Hepatocyte (in vitro differentiated cells): Measurements from ENCODE around the gene MOB4. TPM values are rescaled to one million over a fixed set of nuclear protein-coding genes. Genes with fewer than 3 reads are reported as not detected.
A peak's percentile ranks its signal among the peaks of the same experiment; 100 is the strongest.

ENCODE experiments used
- DNase-seq: peaks from one replicate; pipeline ENCODE4 v3.0.0-alpha.2; 2016; ENCODE audit warnings: low spot score
- H2AFZ ChIP-seq: fragments of 200-600 bp; sonication (generic); 2 replicates; pipeline ENCODE4 v1.6.0; 2016; ENCODE audit warnings: antibody characterized with exemption, mild to moderate bottlenecking
- H3K27ac ChIP-seq: fragments of 200-600 bp; sonication (generic); 2 replicates; pipeline ENCODE4 v1.5.1; 2016; ENCODE audit warnings: mild to moderate bottlenecking
- H3K27me3 ChIP-seq: fragments of 200-600 bp; sonication (generic); 2 replicates; pipeline ENCODE4 v1.6.1; 2016
- H3K36me3 ChIP-seq: fragments of 200-600 bp; sonication (generic); replicated peaks from 2 replicates; pipeline ENCODE4 v1.5.1; 2016; ENCODE audit warnings: low read depth; ENCODE audit not compliant: insufficient read depth
- H3K4me1 ChIP-seq: fragments of 200-600 bp; sonication (generic); 2 replicates; pipeline ENCODE4 v1.5.1; 2016; ENCODE audit warnings: mild to moderate bottlenecking, moderate library complexity; ENCODE audit not compliant: insufficient read depth
- H3K4me2 ChIP-seq: fragments of 200-600 bp; sonication (generic); 2 replicates; pipeline ENCODE4 v1.6.0; 2016
- H3K4me3 ChIP-seq: fragments of 200-600 bp; sonication (generic); 2 replicates; pipeline ENCODE4 v1.5.1; 2016; ENCODE audit warnings: mild to moderate bottlenecking
- H3K79me2 ChIP-seq: fragments of 200-600 bp; sonication (generic); 2 replicates; pipeline ENCODE4 v1.6.0; 2017; ENCODE audit warnings: mild to moderate bottlenecking
- H3K9me2 ChIP-seq: fragments of 200-600 bp; sonication (generic); replicated peaks from 2 replicates; pipeline ENCODE4 v1.6.0; 2017; ENCODE audit warnings: mild to moderate bottlenecking; ENCODE audit not compliant: insufficient read depth
- H3K9me3 ChIP-seq: fragments of 200-600 bp; sonication (generic); 2 replicates; pipeline ENCODE4 v1.5.1; 2016; ENCODE audit warnings: low read depth, mild to moderate bottlenecking
- H4K20me1 ChIP-seq: fragments of 200-600 bp; sonication (generic); 2 replicates; pipeline ENCODE4 v1.6.0; 2016; ENCODE audit warnings: mild to moderate bottlenecking; ENCODE audit not compliant: insufficient read depth, poor library complexity, severe bottlenecking
- CTCF ChIP-seq: fragments of 200-600 bp; sonication (generic); IDR thresholded peaks from 2 replicates; pipeline ENCODE4 v1.5.1; 2016; ENCODE audit warnings: antibody characterized with exemption, mild to moderate bottlenecking; ENCODE audit not compliant: poor library complexity
- EZH2 ChIP-seq: fragments of 200-600 bp; sonication (generic); IDR thresholded peaks from 2 replicates; pipeline ENCODE4 v1.6.1; 2016; ENCODE audit warnings: antibody characterized with exemption, mild to moderate bottlenecking, borderline replicate concordance
- EZH2phosphoT487 ChIP-seq: fragments of 200-600 bp; sonication (generic); IDR thresholded peaks from one replicate; pipeline ENCODE4 v1.6.1; 2018; ENCODE audit warnings: antibody characterized with exemption, mild to moderate bottlenecking, low read depth, moderate library complexity; ENCODE audit not compliant: unreplicated experiment, severe bottlenecking
- WGBS: methylation state at CpG from one replicate; pipeline ENCODE4 v1.1.6; 2016; ENCODE audit warnings: low lambda C conversion rate; ENCODE audit errors: missing lambda C conversion rate; 5-methylcytosine and 5-hydroxymethylcytosine counted together
- polyA plus RNA-seq: library from polyadenylated mRNA; unstranded; fragments of >200 nt; fragmentation: Nextera tagmentation; extraction: Ambion mirVana; gene quantifications from 2 replicates; pipeline ENCODE4 v1.2.1, GENCODE V29; 2016
- total RNA-seq: library from RNA; depleted of rRNA; stranded (reverse); fragments of >200 nt; gene quantifications from 2 replicates; pipeline ENCODE4 v1.2.3, GENCODE V29; 2014

Gene MOB4
- total and polyA plus RNA-seq, 2 experiments from 2014 or later, result 44.1 to 50.1 TPM

GRCh38 chr2:197495433-197496134 lies 20.3 kb upstream of the MOB4 start:
- H3K36me3 ChIP-seq, result peaks cover 8% of the 10 kb centered on the region
- 93% methylated on average over 2 of the region's 2 CpGs for WGBS
- TF ChIP-seq CTCF (no peak), EZH2 (no peak), EZH2phosphoT487 (no peak)

GRCh38 chr2:197496695-197497094 lies 19.2 kb upstream of the MOB4 start:
- no peak overlapping the region for H3K4me3 ChIP-seq
- no peak overlapping the region for H2AFZ ChIP-seq
- no peaks in the 10 kb centered on the region for H3K27me3 ChIP-seq
- H3K4me1 ChIP-seq, result peaks cover 20% of the 10 kb centered on the region
- peaks cover 35% of the 10 kb centered on the region for H4K20me1 ChIP-seq
- H3K36me3 ChIP-seq, result peaks cover 5% of the 10 kb centered on the region
- no peak overlapping the region for H3K27ac ChIP-seq
- no peaks in the 10 kb centered on the region for H3K9me3 ChIP-seq
- H3K9me2 ChIP-seq, result no peaks in the 10 kb centered on the region
- DNase-seq, result no peak
- H3K4me2 ChIP-seq, result peak overlapping the region; percentile 87
- TF ChIP-seq EZH2, result no peak
- TF ChIP-seq EZH2phosphoT487, result no peak
- TF ChIP-seq CTCF, result no peak
- H3K79me2 ChIP-seq, result peaks cover 86% of the 10 kb centered on the region

More at GRCh38 chr2:197495433-197496134, 20.3 kb upstream of the MOB4 start:
- Histone ChIP-seq H3K9me3 (no peaks in the 10 kb centered on the region), H4K20me1 (peaks cover 35% of the 10 kb centered on the region), H3K27me3 (no peaks in the 10 kb centered on the region), H3K9me2 (no peaks in the 10 kb centered on the region), H3K4me1 (peaks cover 15% of the 10 kb centered on the region), H3K27ac (no peak overlapping the region), H2AFZ (no peak overlapping the region), H3K79me2 (peaks cover 76% of the 10 kb centered on the region), H3K4me2 (peak overlapping the region; percentile 87), H3K4me3 (no peak overlapping the region)
- DNase-seq, result no peak

- WGBS, result 34% methylated on average over 2 of the region's 2 CpGs
- no peaks in the 10 kb centered on the region for H3K9me2 ChIP-seq
- no peak for TF ChIP-seq EZH2phosphoT487
- TF ChIP-seq EZH2, result no peak
- no peak for TF ChIP-seq CTCF
- H3K4me2 ChIP-seq, result peak overlapping the region; percentile 87
- no peak overlapping the region for H3K27ac ChIP-seq
- no peak for DNase-seq
- H2AFZ ChIP-seq, result no peak overlapping the region
- no peaks in the 10 kb centered on the region for H3K27me3 ChIP-seq
- H4K20me1 ChIP-seq, result peaks cover 37% of the 10 kb centered on the region
- H3K4me3 ChIP-seq, result peak overlapping the region; percentile 71
- peaks cover 5% of the 10 kb centered on the region for H3K36me3 ChIP-seq
- H3K79me2 ChIP-seq, result peaks cover 88% of the 10 kb centered on the region
- H3K9me3 ChIP-seq, result no peaks in the 10 kb centered on the region
- H3K4me1 ChIP-seq, result peaks cover 27% of the 10 kb centered on the region
Observed at GRCh38 chr2:197497326-197497725, 18.5 kb upstream of the MOB4 start.
